ENCODE results near the gene C6orf136.

Gene C6orf136

DNA sequence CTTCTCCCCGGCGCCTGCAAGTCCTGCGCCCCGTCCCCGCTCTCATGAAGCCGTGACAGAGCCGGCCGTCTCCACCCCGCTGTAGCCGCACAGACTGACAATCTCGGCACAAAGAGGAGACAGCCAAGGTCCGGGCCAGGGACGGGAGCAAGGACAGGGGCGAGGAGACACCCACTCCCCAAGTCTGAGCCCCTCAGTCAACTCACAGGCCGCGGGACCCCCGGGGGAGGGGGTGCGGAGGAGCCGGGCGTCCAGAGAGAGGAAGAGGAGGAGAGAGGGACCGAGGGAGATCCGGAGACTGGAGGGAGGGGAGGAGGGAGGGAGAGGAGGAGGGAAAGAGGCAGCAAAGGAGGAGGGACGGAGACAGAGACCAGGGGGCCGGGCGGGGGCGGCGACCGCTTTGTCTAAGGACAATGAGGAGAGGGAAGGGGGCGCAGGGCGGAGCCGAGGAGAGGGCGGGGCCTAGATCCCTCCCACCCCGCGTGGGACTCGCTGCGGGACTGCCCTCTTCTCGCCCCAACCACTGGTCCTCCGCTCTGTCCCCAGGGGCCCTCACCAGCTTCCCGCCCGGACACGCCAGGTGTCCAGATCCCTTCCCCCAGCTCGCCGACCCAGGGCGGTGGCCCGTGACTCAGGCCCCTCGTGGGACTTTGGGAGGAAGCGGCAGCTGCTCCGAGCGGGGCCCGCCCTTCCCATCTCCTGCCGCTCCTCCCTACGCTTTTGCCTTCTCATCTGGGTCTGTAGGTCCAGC, 40.1 kb downstream of the C6orf136 start:
- peak; percentile 91 for DNase-seq (ENCODE audit: low spot score)

DNA sequence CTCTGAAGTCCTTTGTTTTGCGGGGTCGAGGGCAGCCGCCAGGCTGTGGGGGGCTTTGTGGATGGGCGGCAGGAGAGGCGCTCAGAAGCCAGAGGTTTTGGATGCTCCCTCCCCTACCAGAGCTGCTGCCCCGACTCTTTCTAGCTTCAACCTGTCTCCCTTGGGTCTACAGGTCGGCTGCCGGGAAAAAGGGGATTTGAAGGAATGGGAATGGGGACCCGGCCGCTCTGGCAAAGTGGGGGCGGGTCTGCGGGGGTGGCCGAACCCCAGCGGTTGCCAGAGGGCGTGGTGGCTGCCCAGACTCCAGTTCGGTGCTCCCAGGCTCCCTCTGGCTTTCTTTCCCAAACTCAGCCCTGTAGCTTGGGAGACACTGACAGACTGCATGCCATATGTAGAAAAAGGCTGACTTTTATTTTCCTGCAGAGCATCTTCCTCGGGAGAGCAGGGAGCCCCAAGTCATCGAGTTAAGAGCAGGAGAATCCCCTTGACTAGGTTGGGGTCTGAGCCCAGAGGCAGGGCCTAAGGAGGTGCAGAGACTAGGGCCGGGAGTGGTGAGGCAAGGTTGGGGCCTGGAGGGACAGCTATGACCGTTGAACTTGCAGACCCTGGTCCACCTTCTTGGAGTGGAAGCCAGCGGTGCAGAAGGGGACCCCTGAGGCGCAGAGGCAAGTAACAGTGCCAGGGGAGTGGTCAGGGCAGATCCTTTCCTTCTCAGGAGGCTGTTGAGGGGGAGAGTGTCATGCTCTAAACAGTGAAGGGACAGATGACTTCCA, 40.9 kb downstream of the C6orf136 start:
- peak; percentile 35 for DNase-seq (ENCODE audit: low spot score)

DNA sequence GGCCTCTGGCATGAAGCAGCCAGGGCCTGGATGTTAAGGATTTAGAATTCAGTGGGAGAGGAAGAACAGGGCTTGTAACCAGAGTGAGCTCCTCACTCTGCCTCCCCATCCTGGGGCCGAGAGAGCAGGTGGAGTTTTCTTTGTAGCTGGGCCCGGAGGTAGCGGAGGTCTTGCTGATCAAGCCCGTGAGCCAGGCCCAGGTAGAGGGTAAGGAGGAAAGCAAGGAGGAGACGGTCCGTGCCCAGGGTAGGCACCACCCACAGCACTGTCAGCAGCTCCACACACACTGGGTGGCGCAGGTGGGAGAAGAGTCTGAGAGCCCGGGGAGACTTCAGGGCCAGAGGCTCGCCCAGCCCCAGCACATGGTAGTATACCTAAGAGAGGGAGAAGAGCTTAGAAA, 41.6 kb downstream of the C6orf136 start:
- no peak for DNase-seq (ENCODE audit: low spot score)

DNA sequence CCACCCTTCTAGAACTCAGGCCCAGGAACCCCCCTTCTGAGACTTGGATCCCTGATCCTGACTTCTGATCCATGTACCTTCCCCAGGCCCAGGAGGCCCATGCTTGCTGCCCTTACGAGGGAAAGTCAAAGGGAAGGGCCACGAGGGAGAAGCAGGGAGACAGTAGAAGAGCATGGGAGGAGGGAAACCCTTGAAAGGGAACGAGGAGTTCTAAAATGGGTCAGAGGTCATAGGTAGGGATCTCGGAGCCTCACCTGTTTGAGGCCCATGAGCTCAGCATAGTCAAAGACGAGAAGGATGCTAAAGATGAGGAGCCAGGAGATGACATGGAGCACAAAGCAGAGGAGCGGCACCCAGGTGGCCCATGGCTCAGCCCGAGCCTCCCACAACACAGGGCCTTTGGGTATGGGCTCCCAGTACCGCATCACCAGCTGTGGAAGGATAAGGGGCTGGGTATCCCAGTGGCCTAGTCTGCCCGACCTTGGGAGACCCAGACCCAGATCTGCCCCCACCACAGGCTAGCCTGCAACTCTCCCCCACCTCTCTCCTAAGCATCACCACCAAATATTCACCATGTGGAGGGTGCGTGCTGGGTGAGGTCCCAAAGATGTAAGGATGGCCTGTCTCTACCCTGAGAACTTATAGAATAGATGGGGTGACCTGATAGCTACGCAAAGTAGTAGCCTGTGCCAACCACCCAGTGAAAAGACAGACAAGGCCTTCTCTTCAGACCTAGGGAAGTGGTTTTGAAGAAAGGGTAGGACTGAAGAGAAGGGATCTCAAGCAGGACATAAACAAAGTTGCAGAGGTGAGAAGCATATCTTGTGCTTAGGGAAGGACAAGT, 42.3 kb downstream of the C6orf136 start:
- DNase-seq (ENCODE audit: low spot score) = no peak

DNA sequence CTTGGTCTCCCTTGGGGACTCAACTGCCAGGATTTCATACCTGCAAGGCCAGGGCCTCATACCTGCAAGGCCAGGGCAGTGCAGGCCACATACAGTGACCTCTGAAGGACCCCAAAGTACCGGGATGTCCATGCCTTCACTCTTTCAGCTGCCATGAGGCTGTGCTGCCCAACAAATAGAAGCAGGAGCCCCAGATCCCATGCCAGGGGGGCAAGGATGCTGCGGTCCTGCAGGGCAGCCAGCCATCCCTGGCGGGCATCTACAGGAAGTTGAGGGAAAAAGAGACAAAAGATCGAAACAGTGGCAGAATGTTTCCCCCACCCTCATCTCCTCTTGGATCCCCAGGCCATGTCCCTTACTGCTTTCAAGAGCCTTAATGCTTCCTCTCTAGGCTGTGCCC, 43.1 kb downstream of the C6orf136 start:
- DNase-seq (ENCODE audit: low spot score) = no peak

DNA sequence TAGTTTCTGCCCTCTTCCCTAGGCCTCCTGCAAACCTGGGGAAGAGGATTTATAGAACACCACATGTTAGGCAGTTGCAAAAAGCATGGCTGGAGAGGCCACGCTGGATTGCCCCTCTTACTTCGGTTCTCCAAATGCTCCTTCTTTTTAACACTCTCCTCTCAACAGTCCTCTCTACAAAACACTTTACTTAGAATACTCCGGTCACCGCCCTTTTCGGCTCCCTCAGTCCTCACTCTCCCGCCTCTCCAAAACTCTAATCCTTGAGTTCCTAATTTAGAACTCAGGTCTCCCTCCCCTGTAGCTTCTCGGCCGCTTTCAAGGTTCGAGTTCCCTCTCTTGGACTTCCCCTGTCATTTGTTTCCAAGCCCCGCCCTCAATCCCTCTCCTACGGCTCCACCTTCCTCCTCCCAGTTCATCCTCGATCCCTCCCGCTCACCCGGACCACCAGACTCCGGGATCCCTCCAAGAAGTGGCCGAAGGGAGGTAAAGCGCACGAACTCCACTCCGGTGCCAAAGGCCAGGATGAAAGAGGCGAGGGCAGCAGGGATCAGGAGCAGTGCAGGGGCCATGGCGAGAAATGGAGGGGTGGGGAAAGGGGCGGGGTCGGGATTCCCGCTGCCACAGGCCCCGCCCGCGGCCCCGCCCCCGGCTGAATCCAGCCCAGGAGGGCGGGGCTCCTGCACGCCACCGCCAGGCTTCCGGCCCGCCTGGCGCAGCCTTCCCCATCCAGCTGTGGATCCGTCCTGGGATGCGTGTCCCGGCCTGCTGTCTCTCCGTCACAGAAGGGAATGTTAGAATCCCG, 43.7 kb downstream of the C6orf136 start, which contains the start of gene NRM:
TSS of gene NRM (minus strand) at position 582 of the 805 bp plus-strand sequence. CDS start at position 572, 10 bp downstream.
- peak; percentile 78 for DNase-seq (ENCODE audit: low spot score)

GRCh38 chr6:30691208-30691847, 44.4 kb downstream of the C6orf136 start:
- no peak for DNase-seq (ENCODE audit: low spot score)

- no peak for DNase-seq (ENCODE audit: low spot score)
Measured at GRCh38 chr6:30696432-30696831, 49.5 kb downstream of the C6orf136 start.

DNA sequence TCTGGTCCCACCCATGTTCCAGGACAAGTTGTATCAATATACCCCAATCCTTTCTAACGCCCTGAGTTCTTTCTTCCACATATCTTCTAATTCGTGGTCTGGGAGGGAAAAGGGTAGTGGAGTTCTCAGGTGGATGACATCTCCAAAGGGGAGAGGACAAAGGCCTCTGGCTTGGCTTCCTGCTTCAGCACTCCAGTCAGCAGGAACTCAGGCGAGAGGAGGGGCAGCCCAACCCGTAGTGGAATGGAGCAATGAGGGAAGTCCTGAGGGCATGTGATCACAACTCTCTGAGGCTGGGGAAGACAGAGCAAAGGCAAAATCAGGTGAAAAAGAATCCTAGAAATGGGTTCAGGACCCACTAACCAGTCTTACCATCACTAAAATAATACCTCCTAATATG, 53.4 kb downstream of the C6orf136 start:
- no peak for DNase-seq (ENCODE audit: low spot score)

Measured in SW480 (cell line).